Measurements from ENCODE around the gene MYL3.

Gene MYL3

DNA sequence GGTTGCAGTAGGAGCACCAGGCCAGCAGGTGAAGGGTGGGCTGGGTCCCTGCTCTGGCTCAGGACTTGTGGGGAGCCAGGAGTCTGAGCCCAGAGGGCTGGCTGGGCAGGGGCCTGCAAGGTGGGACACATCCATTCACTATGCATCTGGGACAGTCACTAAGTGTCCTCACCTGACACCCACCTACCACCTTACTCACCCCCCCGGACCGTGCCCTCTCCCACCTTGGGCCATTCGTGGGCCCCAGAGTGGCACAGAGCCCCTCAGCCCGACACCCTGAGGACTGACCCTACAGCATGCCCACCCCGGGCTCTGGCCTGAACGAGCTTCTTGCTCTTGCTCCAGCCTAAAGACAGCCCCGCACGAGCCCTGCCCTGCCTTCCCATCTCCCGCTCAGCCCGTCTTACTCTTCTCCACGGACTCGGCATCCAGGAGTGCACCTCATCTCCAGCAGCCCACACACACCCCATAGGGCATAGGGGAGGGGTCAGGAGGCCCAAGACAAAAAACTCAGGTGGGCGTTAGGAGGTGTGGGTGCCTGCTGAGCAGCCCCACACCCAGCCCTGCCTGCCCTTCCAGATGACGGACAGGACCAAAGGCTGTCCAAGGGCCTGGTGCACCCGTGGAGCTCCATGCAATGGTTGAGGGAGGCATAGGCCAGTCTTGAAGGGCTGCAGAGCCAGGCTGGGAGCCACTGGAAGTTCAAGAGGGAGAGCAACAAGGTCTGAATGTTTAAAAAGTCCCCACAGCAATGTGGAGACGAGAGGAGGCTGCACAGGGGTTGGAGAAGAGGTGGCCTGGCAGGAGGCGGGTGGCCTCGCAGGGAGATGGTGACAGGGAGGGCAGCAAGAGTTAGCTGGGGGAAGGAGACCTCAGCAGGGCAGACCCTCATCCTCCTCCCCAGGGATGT is 41.3 kb upstream of the MYL3 start:
- Mint-ChIP-seq H3K4me3 (no peak overlapping the region), H3K27ac (no peak overlapping the region), H3K27me3 (peaks cover 21% of the 10 kb centered on the region), H3K36me3 (no peaks in the 10 kb centered on the region), H3K4me1 (peaks cover 3% of the 10 kb centered on the region), H3K9me3 (no peaks in the 10 kb centered on the region)
- DNase-seq, result peak; percentile 17
- CTCF ChIA-PET, result interaction anchor here (0.6 kb wide), 2 partner anchors 119 to 260 kb away, joined by 3 read pairs; no protein-coding TSS in a partner anchor

DNA sequence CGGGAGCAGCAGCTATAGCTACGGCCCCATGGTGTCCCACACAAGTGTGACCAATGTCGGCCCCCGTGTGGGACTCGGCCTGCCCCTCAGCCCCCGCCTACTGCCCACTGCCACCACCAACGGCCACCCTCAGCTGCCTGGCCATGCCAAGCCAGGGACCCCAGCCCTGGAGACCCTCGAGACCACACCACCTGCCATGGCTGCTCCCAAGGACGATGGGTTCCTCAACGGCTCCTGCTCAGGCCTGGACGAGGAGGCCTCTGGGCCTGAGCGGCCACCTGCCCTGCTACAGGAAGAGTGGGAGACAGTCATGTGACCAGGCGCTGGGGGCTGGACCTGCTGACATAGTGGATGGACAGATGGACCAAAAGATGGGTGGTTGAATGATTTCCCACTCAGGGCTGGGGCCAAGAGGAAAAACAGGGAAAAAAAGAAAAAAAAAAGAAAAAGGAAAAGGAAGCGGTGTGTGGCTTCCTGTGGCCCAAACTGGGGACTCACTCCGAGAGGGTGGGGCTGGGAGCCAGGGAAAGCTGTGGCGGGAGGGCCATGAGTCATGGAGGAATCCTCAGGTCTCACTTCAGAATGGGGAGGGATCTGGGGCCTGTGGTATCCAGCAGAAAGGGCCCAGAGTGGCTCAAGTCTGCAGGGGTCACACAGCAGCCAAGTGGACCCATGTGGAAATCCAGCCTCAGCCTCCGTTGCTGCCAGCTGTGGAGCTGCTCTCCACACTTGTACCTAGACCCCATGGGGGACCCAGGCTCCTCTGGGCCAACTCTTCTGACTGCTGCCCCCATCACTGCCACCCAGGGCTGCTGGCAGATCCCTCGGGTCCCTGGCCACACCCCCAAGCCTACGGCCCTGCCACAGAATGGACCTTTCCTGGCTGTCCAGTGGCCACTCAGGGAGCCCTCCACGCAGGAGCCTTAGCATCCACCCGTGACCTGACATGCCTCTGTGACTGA is 40.4 kb upstream of the MYL3 start:
- no peaks in the 10 kb centered on the region for H3K4me1 Mint-ChIP-seq
- no peaks in the 10 kb centered on the region for H3K36me3 Mint-ChIP-seq
- CTCF ChIA-PET, result interaction anchor here (0.6 kb wide), 1 partner anchor 261 kb away, joined by 3 read pairs; no protein-coding TSS in a partner anchor
- no peak for DNase-seq
- no peak overlapping the region for H3K4me3 Mint-ChIP-seq
- H3K9me3 Mint-ChIP-seq, result no peaks in the 10 kb centered on the region
- no peak overlapping the region for H3K27ac Mint-ChIP-seq
- H3K27me3 Mint-ChIP-seq, result peaks cover 27% of the 10 kb centered on the region

DNA sequence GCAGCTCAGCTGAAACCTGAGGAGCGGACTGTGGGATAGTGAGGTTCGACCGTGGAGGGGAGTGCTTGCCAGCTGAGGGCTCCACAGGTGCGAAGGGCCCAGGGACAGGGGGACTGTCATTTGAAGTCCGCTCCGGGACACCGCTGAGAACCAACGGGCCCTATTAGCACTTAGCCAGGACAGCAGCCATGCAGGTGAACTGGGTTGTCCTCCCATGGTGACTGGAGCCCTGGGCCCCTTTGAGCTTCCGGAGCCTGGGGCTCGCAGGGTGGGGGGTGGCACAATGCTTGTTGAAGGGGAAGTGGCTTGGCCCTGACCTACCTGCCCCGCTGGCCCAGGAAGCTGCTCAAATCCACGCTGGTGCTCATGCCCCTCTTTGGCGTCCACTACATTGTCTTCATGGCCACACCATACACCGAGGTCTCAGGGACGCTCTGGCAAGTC is 39.0 kb upstream of the MYL3 start:
- H3K4me1 Mint-ChIP-seq, result no peaks in the 10 kb centered on the region
- no peaks in the 10 kb centered on the region for H3K9me3 Mint-ChIP-seq
- CTCF ChIA-PET, result no interaction called here
- H3K27ac Mint-ChIP-seq, result no peak overlapping the region
- H3K36me3 Mint-ChIP-seq, result no peaks in the 10 kb centered on the region
- no peak for DNase-seq
- no peak overlapping the region for H3K4me3 Mint-ChIP-seq
- H3K27me3 Mint-ChIP-seq, result peaks cover 41% of the 10 kb centered on the region

DNA sequence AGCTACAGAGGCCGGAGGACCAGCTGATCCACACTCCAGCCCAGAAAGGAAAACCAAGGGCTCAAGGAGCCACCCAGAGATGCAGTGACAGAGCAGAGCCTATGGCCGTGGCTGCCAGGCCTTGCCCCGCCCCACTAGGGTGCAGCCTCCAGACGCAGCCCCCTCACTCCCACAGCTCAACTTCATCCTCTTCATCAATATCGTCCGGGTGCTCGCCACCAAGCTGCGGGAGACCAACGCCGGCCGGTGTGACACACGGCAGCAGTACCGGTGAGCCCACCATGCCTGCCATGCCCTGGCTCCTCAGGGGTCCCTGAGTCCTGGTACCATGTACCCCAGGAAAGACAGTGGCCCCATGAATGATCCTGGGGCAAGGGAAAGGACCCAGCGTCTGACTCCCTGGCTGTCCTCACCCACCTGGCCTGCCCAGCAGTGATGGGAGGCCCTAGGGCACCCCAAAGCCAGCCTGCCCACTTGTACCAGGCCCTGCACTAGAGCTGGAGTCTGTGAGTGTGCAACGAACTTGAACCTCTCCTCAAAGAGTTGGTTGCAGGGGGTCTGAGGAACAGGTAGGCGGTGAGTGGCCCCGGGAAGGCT is 38.4 kb upstream of the MYL3 start:
- no peaks in the 10 kb centered on the region for H3K4me1 Mint-ChIP-seq
- no peak for DNase-seq
- peaks cover 46% of the 10 kb centered on the region for H3K27me3 Mint-ChIP-seq
- CTCF ChIA-PET, result interaction anchor here (1.4 to 2.6 kb wide), 2 partner anchors 8 to 196 kb away, joined by 3 to 9 read pairs; no protein-coding TSS in a partner anchor
- no peaks in the 10 kb centered on the region for H3K9me3 Mint-ChIP-seq
- H3K4me3 Mint-ChIP-seq, result no peak overlapping the region
- no peak overlapping the region for H3K27ac Mint-ChIP-seq
- no peaks in the 10 kb centered on the region for H3K36me3 Mint-ChIP-seq

DNA sequence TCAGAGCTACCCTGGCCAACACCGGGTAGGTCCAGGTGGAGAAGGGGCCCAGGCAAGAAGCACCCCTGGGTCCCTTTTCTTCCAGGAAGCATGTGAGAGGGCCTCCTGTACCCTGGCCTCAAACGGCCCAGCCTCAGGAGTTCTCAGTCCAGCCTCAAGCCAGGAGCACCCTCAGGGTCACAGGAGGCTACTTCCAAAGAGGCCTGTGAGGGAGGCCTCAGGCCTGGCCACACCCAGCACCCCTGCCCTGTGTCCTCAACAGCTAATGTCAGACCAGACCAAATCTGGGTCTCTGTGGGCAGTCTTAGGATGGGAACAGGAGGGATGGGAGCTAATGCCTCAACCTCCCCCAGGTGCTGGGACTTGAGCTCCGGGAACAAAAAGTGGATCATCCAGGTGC is 37.8 kb upstream of the MYL3 start:
- H3K36me3 Mint-ChIP-seq, result no peaks in the 10 kb centered on the region
- CTCF ChIA-PET, result interaction anchor here (1.4 to 2.6 kb wide), 2 partner anchors 8 to 196 kb away, joined by 3 to 9 read pairs; no protein-coding TSS in a partner anchor
- H3K27me3 Mint-ChIP-seq, result peaks cover 53% of the 10 kb centered on the region
- no peaks in the 10 kb centered on the region for H3K9me3 Mint-ChIP-seq
- no peak overlapping the region for H3K27ac Mint-ChIP-seq
- no peaks in the 10 kb centered on the region for H3K4me1 Mint-ChIP-seq
- no peak for DNase-seq
- no peak overlapping the region for H3K4me3 Mint-ChIP-seq

DNA sequence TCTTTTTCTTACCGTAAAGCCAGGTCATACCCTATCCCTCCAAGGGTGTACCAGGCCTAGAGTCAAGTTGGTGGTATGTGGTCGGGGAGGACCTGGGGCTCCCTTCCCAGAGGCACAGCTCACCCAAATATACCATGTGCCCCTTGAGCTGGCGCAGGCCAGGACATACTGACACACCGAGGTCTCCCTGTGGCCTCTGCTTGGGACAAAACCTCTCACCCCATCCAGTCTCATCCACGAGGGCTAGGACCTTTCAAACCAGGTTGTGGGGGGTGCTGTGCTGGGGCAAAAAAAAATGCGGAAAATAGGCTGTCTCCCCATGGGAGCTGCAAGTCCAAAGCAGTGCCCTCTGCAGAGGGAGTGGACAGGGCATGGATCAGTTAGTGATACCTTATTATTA is 37.1 kb upstream of the MYL3 start:
- H3K4me3 Mint-ChIP-seq, result no peak overlapping the region
- H3K9me3 Mint-ChIP-seq, result no peaks in the 10 kb centered on the region
- no peaks in the 10 kb centered on the region for H3K4me1 Mint-ChIP-seq
- H3K27me3 Mint-ChIP-seq, result peaks cover 60% of the 10 kb centered on the region
- H3K36me3 Mint-ChIP-seq, result no peaks in the 10 kb centered on the region
- DNase-seq, result no peak
- H3K27ac Mint-ChIP-seq, result no peak overlapping the region
- CTCF ChIA-PET, result interaction anchor here (1.4 to 2.6 kb wide), 2 partner anchors 9 to 195 kb away, joined by 3 to 9 read pairs; no protein-coding TSS in a partner anchor

DNA sequence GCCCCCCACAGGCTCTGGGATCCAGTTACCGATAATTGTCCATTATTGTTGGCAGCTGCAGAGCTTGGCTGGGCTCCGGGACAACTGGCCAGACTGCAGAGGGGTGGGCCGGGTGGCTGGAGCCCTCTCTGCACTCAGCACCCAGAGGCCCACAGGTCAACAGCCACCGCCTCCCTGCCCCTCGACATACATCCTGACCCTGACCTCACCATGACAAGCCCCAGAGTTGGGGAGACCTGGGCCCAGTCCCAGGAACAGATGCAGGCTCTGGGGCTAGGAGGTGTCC is 36.7 kb upstream of the MYL3 start:
- DNase-seq, result no peak
- peaks cover 63% of the 10 kb centered on the region for H3K27me3 Mint-ChIP-seq
- no peaks in the 10 kb centered on the region for H3K9me3 Mint-ChIP-seq
- CTCF ChIA-PET, result interaction anchor here (2.6 kb wide), 1 partner anchor 9 kb away, joined by 9 read pairs; no protein-coding TSS in a partner anchor
- H3K4me1 Mint-ChIP-seq, result no peaks in the 10 kb centered on the region
- H3K27ac Mint-ChIP-seq, result no peak overlapping the region
- no peaks in the 10 kb centered on the region for H3K36me3 Mint-ChIP-seq
- no peak overlapping the region for H3K4me3 Mint-ChIP-seq

DNA sequence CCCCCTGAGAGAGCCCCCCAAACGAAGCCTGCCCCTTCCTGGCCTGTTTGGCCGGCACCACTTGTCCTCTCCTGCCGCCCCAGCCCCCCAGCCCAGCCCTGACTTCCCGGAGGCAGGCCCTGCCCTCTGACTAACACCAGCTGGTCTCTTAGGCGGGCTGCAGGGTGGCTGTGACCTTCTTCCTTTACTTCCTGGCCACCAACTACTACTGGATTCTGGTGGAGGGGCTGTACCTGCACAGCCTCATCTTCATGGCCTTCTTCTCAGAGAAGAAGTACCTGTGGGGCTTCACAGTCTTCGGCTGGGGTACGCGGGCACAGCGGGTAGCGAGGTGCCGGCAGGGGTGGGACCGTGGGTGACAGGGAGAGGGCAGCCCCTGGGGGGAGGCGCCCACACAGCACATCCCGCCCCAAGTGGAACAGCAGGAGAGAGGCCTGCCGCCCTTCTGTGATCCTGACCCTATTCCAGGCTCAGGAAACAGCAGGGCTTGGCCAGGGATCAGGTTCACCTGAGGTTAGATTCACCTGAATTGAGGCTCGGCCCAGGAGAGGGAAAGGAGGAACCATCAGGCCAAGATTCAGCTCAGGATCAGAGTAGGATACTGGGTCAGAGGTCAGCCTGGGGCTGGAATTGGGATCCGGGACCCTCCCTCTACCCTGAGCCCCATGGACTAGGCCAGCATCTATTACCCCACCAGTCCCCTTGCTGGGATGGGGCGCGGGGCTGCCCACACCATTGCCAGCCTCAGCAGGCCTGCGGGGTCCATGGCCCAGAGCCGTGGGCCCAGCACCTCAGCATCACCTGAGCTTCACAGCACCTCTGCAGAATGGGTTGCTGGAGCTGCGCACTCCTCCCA is 36.1 kb upstream of the MYL3 start:
- Mint-ChIP-seq H3K36me3 (no peaks in the 10 kb centered on the region), H3K4me3 (no peak overlapping the region), H3K27me3 (peaks cover 67% of the 10 kb centered on the region), H3K27ac (no peak overlapping the region), H3K4me1 (no peaks in the 10 kb centered on the region), H3K9me3 (no peaks in the 10 kb centered on the region)
- CTCF ChIA-PET, result interaction anchor here (2.6 kb wide), 1 partner anchor 10 kb away, joined by 9 read pairs; no protein-coding TSS in a partner anchor
- no peak for DNase-seq

DNA sequence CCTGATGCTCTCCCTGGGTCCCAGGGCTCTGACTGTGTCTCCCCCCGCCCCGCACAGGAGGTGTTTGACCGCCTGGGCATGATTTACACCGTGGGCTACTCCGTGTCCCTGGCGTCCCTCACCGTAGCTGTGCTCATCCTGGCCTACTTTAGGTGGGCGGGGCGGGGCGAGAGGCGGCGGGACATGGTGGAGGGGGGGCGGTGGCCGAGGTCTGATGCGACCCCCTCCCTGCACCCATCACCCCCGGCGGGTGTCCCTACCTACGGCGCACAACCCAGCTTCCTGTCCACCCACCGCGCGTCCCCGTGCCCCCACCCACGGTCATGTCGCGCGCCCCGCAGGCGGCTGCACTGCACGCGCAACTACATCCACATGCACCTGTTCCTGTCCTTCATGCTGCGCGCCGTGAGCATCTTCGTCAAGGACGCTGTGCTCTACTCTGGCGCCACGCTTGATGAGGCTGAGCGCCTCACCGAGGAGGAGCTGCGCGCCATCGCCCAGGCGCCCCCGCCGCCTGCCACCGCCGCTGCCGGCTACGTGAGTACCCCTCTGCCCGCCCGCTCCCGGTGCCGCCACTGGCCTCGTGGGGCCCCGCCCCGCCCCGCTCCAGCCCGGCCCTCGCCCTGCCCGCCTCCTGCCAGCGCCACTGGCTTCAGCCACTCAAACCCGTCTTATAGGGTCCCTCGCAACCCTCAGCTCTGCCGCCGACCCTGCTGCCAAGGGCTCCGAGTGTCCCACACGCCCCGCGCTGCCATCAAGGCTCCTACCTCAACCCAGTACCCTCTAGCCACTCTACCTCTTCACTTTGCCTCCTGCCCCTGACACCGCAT is 35.3 kb upstream of the MYL3 start:
- Mint-ChIP-seq H3K4me1 (no peaks in the 10 kb centered on the region), H3K27ac (no peak overlapping the region), H3K9me3 (no peaks in the 10 kb centered on the region), H3K36me3 (no peaks in the 10 kb centered on the region), H3K4me3 (no peak overlapping the region), H3K27me3 (peaks cover 75% of the 10 kb centered on the region)
- CTCF ChIA-PET, result interaction anchor here (0.9 to 1.6 kb wide), 2 partner anchors 11 to 12 kb away, joined by 3 to 4 read pairs; no protein-coding TSS in a partner anchor
- DNase-seq, result no peak

DNA sequence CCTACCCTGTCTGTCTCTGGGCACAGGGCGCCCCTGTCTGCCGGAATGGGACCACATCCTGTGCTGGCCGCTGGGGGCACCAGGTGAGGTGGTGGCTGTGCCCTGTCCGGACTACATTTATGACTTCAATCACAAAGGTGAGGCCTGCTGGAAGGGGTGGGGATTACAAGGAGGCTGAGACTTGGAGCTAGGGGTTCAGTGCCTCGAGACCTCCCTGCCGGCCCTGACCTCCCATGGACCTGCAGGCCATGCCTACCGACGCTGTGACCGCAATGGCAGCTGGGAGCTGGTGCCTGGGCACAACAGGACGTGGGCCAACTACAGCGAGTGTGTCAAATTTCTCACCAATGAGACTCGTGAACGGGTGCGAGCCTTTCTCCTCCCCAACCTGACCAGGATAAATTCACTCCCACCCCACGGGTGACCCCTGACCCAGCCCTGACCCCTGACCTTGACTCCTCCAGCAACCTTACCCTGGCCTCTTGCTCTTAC is 34.6 kb upstream of the MYL3 start:
- CTCF ChIA-PET, result interaction anchor here (0.9 to 1.6 kb wide), 2 partner anchors 11 to 12 kb away, joined by 3 to 4 read pairs; no protein-coding TSS in a partner anchor
- H3K9me3 Mint-ChIP-seq, result no peaks in the 10 kb centered on the region
- no peaks in the 10 kb centered on the region for H3K36me3 Mint-ChIP-seq
- no peak overlapping the region for H3K27ac Mint-ChIP-seq
- no peaks in the 10 kb centered on the region for H3K4me1 Mint-ChIP-seq
- DNase-seq, result no peak
- no peak overlapping the region for H3K4me3 Mint-ChIP-seq
- H3K27me3 Mint-ChIP-seq, result peaks cover 82% of the 10 kb centered on the region

DNA sequence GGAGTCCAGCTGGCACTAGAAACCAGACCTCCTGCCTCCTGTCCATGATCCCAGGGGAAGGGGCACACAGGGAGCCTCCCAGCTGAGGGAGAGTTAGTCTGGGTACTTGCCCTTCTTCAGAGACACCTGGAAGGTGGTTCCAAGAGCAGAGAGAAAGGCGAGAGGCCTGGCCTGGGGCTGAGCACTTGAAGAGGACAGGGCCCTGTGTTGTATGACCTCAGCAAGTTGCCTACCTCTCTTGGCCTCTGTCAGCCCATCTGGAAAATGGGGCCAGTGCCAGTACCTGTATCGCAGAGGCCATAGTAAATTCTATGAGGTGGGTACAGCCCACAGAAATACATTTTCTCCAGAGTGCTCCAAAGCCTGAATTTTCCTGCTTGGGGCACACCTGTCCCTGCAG is 33.8 kb upstream of the MYL3 start:
- H3K4me3 Mint-ChIP-seq, result no peak overlapping the region
- CTCF ChIA-PET, result interaction anchor here (0.7 to 2.4 kb wide), 3 partner anchors 13 to 189 kb away, joined by 3 to 15 read pairs (median 4); no protein-coding TSS in a partner anchor
- H3K4me1 Mint-ChIP-seq, result peaks cover 3% of the 10 kb centered on the region
- no peak for DNase-seq
- H3K27ac Mint-ChIP-seq, result no peak overlapping the region
- H3K9me3 Mint-ChIP-seq, result no peaks in the 10 kb centered on the region
- no peaks in the 10 kb centered on the region for H3K36me3 Mint-ChIP-seq
- peaks cover 90% of the 10 kb centered on the region for H3K27me3 Mint-ChIP-seq

DNA sequence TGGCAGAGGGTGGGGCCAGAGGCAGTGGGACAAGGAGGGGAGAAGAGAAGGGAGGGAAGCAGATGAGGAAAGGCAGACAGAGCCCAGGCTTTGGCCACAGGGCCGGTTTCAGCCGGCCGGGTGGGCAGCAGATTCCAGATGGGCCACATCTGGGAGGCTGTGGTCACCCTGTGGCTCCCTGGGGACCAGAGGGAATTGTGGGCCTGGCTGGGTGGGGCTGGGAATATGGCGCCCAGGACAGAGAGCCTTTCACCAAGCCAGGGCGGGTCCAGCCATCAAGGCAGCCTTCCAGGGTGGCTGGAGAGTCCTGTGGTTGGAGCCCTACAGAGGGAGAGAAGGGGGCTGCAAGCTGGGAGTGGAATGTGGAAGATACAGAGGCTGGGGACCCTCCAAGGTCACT is 33.1 kb upstream of the MYL3 start:
- Mint-ChIP-seq H3K4me3 (no peak overlapping the region), H3K36me3 (no peaks in the 10 kb centered on the region), H3K27ac (no peak overlapping the region), H3K27me3 (peaks cover 93% of the 10 kb centered on the region), H3K4me1 (peaks cover 3% of the 10 kb centered on the region), H3K9me3 (no peaks in the 10 kb centered on the region)
- CTCF ChIA-PET, result interaction anchor here (0.6 to 2.4 kb wide), 9 partner anchors 13 to 268 kb away, joined by 3 to 15 read pairs (median 5); partner anchors contain the start of gene MYL3
- no peak for DNase-seq
